Measurements from ENCODE around the gene TMEM30B. TPM values are rescaled to one million over a fixed set of nuclear protein-coding genes. Genes with fewer than 3 reads are reported as not detected.
A peak's percentile ranks its signal among the peaks of the same experiment; 100 is the strongest.

The TMEM30B gene
- total and polyA plus RNA-seq, 2 experiments from 2014 or later: 0.32 to 0.45 TPM

DNA sequence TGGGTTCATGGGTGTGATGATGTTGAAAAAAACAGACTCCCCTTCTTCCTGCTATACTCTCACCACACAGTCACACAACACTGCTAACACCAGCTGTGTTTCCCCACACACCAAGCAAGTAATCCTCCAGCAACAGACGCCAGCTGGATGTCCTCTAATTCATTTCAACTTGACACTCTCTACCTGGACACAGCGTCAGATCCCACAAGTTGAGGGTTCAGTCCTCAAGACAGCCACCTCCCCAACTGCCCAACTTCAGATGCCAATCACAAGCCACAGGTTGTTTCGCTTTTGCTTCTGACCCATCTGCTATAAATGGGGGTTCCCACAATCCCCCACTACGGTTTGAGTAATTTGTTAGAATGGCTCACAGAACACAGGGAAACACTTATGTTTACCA is 49.3 kb downstream of the TMEM30B start:
- Histone ChIP-seq H3K4me1 (ENCODE audit: low read depth) (no peaks in the 10 kb centered on the region), H3K27ac (no peak overlapping the region), H3K4me3 (no peak overlapping the region), H3K36me3 (no peaks in the 10 kb centered on the region), H3K27me3 (no peaks in the 10 kb centered on the region), H3K9me3 (ENCODE audit: low read depth) (no peaks in the 10 kb centered on the region)
- DNase-seq (ENCODE audit: low read depth in 1 of 2, low spot score in 1 of 2): no peak
- no peak for TF ChIP-seq CTCF (IDR thresholded peaks at IDR 0.05; ENCODE audit: low read depth, low read length)

DNA sequence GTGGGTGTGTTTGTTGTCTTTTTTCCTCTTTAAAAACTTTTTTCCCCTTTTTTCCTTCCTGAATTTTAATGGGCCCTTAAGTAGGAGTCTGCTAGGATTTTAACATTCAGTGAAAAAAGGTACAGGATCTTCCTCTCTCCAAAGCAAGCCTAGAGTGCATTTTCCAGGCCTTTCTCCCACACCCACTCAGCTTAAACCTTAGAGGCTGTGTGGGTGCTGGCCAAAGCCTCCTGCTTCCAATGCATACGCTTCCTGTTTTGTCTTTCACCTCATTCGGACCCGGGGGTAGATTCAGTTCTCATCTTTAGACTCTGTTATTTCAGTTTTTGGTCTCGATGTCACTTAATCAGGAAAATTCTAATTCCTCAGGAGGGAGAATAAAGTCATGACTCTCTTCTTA is 51.2 kb downstream of the TMEM30B start:
- Histone ChIP-seq H3K4me1 (ENCODE audit: low read depth) (no peaks in the 10 kb centered on the region), H3K36me3 (no peaks in the 10 kb centered on the region), H3K4me3 (no peak overlapping the region), H3K9me3 (ENCODE audit: low read depth) (no peaks in the 10 kb centered on the region), H3K27me3 (no peaks in the 10 kb centered on the region), H3K27ac (no peak overlapping the region)
- DNase-seq (ENCODE audit: low read depth in 1 of 2, low spot score in 1 of 2): no peak
- TF ChIP-seq CTCF (IDR thresholded peaks at IDR 0.05; ENCODE audit: low read depth, low read length): no peak

- H3K4me1 ChIP-seq (ENCODE audit: low read depth): no peaks in the 10 kb centered on the region
- H3K4me3 ChIP-seq: no peak overlapping the region
- no peak for TF ChIP-seq CTCF (IDR thresholded peaks at IDR 0.05; ENCODE audit: low read depth, low read length)
- peak in 1 of 2 donors; percentile 10 for DNase-seq (ENCODE audit: low read depth in 1 of 2, low spot score in 1 of 2)
- no peak overlapping the region for H3K27ac ChIP-seq
- H3K36me3 ChIP-seq: no peaks in the 10 kb centered on the region
- no peaks in the 10 kb centered on the region for H3K9me3 ChIP-seq (ENCODE audit: low read depth)
- H3K27me3 ChIP-seq: no peaks in the 10 kb centered on the region
Observed at GRCh38 chr14:61229475-61229888, 51.7 kb downstream of the TMEM30B start.

DNA sequence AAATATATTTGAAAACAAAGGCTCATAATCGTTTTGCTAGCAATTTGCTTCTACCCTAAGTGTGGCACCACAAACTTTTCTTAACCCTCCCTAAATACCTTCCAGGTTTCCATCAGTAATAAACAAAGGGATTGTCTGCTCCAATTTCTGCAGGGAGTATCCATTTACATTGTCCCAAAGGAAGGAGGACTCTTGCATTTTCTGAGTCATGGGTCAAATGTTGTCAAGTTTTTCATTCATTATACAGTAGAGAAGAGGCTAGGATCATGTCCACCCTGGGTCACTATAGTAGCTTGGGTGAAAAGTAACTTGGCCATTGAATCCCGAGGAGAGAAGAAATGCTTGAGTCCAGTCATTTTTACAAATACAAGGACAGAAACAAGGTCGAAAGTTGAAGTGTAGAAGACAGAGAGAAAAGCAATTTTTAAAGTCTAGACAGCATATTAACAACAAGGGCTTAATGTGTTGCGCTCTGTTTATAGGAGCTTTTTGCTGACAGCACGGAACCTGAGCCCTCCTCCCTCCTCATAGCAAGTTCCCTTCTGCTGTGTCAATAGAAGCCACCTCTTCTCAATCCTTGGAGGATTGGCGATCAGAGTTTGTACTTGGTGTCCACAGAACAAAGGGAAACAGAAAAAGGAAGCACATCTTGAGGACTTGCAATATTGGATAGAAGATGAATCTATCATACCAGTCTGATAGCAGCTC is 53.1 kb downstream of the TMEM30B start:
- Histone ChIP-seq H3K4me1 (ENCODE audit: low read depth) (no peaks in the 10 kb centered on the region), H3K36me3 (no peaks in the 10 kb centered on the region), H3K27me3 (no peaks in the 10 kb centered on the region), H3K27ac (no peak overlapping the region), H3K9me3 (ENCODE audit: low read depth) (no peaks in the 10 kb centered on the region), H3K4me3 (no peak overlapping the region)
- DNase-seq (ENCODE audit: low read depth in 1 of 2, low spot score in 1 of 2): no peak
- TF ChIP-seq CTCF (IDR thresholded peaks at IDR 0.05; ENCODE audit: low read depth, low read length): no peak

Other genes starting within 250 kb of the TMEM30B start
- gene PRKCH, start 40.2 kb upstream of the TMEM30B start, total RNA-seq: 64.0 and 128 TPM in 2 replicates
- gene PRKCH, start 40.2 kb upstream of the TMEM30B start, polyA plus RNA-seq: 51.0 and 113 TPM in 2 replicates

Measured in cardiac muscle cell (in vitro differentiated cells and primary cell).